ENCODE measurements around the gene MYLK. TPM values are rescaled to one million over a fixed set of nuclear protein-coding genes. Genes with fewer than 3 reads are reported as not detected.
A peak's percentile ranks its signal among the peaks of the same experiment; 100 is the strongest.

The MYLK gene
- total and polyA plus RNA-seq, 4 donors, result 17.0 to 47.7 (median 31.1) TPM

- H3K9me3 ChIP-seq (ENCODE audit: control insufficient read depth, insufficient read depth, low read length), result no peaks in the 10 kb centered on the region
- H3K4me1 ChIP-seq (ENCODE audit: control insufficient read depth, insufficient read depth, low read length), result peaks cover 6% of the 10 kb centered on the region
- H3K36me3 ChIP-seq (ENCODE audit: control insufficient read depth, insufficient read depth, low read length), result no peaks in the 10 kb centered on the region
- no peak overlapping the region for H3K4me3 ChIP-seq (ENCODE audit: low read depth, low read length)
- H3K27ac ChIP-seq (ENCODE audit: low read depth, low read length), result no peak overlapping the region
- peak in 5 of 6 donors; percentile 20 to 81 (median 26) for DNase-seq (ENCODE audit: low read depth in 4 of 6, low spot score in 6 of 6)
- H3K27me3 ChIP-seq (ENCODE audit: control insufficient read depth, insufficient read depth, low read length), result no peaks in the 10 kb centered on the region
- WGBS (ENCODE audit: insufficient coverage), result 19% methylated on average over 4 of the region's 7 CpGs
These were observed 110.3 kb downstream of the MYLK start for GRCh38 chr3:123773681-123774431.

- WGBS (ENCODE audit: insufficient coverage), result 87% methylated on average over 3 of the region's 3 CpGs
- no peak overlapping the region for H3K27ac ChIP-seq (ENCODE audit: low read depth, low read length)
- H3K4me3 ChIP-seq (ENCODE audit: low read depth, low read length), result no peak overlapping the region
- H3K36me3 ChIP-seq (ENCODE audit: control insufficient read depth, insufficient read depth, low read length), result no peaks in the 10 kb centered on the region
- H3K27me3 ChIP-seq (ENCODE audit: control insufficient read depth, insufficient read depth, low read length), result no peaks in the 10 kb centered on the region
- no peaks in the 10 kb centered on the region for H3K9me3 ChIP-seq (ENCODE audit: control insufficient read depth, insufficient read depth, low read length)
- DNase-seq (ENCODE audit: low read depth in 4 of 6, low spot score in 6 of 6), result no peak
- H3K4me1 ChIP-seq (ENCODE audit: control insufficient read depth, insufficient read depth, low read length), result peaks cover 4% of the 10 kb centered on the region
These were observed 114.8 kb downstream of the MYLK start for GRCh38 chr3:123769356-123769743.

GRCh38 chr3:123768480-123769355, 115.4 kb downstream of the MYLK start:
- no peak for DNase-seq (ENCODE audit: low read depth in 4 of 6, low spot score in 6 of 6)
- WGBS (ENCODE audit: insufficient coverage), result 77% methylated on average over 4 of the region's 8 CpGs

GRCh38 chr3:123767564-123768292, 116.4 kb downstream of the MYLK start:
- Histone ChIP-seq H3K4me1 (ENCODE audit: control insufficient read depth, insufficient read depth, low read length) (no peaks in the 10 kb centered on the region), H3K36me3 (ENCODE audit: control insufficient read depth, insufficient read depth, low read length) (no peaks in the 10 kb centered on the region), H3K27ac (ENCODE audit: low read depth, low read length) (no peak overlapping the region), H3K4me3 (ENCODE audit: low read depth, low read length) (no peak overlapping the region), H3K27me3 (ENCODE audit: control insufficient read depth, insufficient read depth, low read length) (no peaks in the 10 kb centered on the region), H3K9me3 (ENCODE audit: control insufficient read depth, insufficient read depth, low read length) (no peaks in the 10 kb centered on the region)
- 96% methylated on average over 6 of the region's 6 CpGs for WGBS (ENCODE audit: insufficient coverage)
- DNase-seq (ENCODE audit: low read depth in 4 of 6, low spot score in 6 of 6), result no peak

More at GRCh38 chr3:123768480-123769355, 115.4 kb downstream of the MYLK start:
- H3K4me1 ChIP-seq (ENCODE audit: control insufficient read depth, insufficient read depth, low read length), result peaks cover 1% of the 10 kb centered on the region
- no peaks in the 10 kb centered on the region for H3K9me3 ChIP-seq (ENCODE audit: control insufficient read depth, insufficient read depth, low read length)
- H3K36me3 ChIP-seq (ENCODE audit: control insufficient read depth, insufficient read depth, low read length), result no peaks in the 10 kb centered on the region
- H3K27ac ChIP-seq (ENCODE audit: low read depth, low read length), result no peak overlapping the region
- no peaks in the 10 kb centered on the region for H3K27me3 ChIP-seq (ENCODE audit: control insufficient read depth, insufficient read depth, low read length)
- H3K4me3 ChIP-seq (ENCODE audit: low read depth, low read length), result no peak overlapping the region

GRCh38 chr3:123767009-123767372, 117.1 kb downstream of the MYLK start:
- no peak for DNase-seq (ENCODE audit: low read depth in 4 of 6, low spot score in 6 of 6)
- H3K27ac ChIP-seq (ENCODE audit: low read depth, low read length), result no peak overlapping the region
- H3K4me3 ChIP-seq (ENCODE audit: low read depth, low read length), result no peak overlapping the region
- H3K9me3 ChIP-seq (ENCODE audit: control insufficient read depth, insufficient read depth, low read length), result no peaks in the 10 kb centered on the region
- H3K27me3 ChIP-seq (ENCODE audit: control insufficient read depth, insufficient read depth, low read length), result no peaks in the 10 kb centered on the region
- WGBS (ENCODE audit: insufficient coverage), result 90% methylated on average over 4 of the region's 7 CpGs
- H3K4me1 ChIP-seq (ENCODE audit: control insufficient read depth, insufficient read depth, low read length), result no peaks in the 10 kb centered on the region
- H3K36me3 ChIP-seq (ENCODE audit: control insufficient read depth, insufficient read depth, low read length), result no peaks in the 10 kb centered on the region

- H3K27ac ChIP-seq (ENCODE audit: low read depth, low read length), result no peak overlapping the region
- H3K27me3 ChIP-seq (ENCODE audit: control insufficient read depth, insufficient read depth, low read length), result no peaks in the 10 kb centered on the region
- no peaks in the 10 kb centered on the region for H3K36me3 ChIP-seq (ENCODE audit: control insufficient read depth, insufficient read depth, low read length)
- H3K4me1 ChIP-seq (ENCODE audit: control insufficient read depth, insufficient read depth, low read length), result no peaks in the 10 kb centered on the region
- no peak for DNase-seq (ENCODE audit: low read depth in 4 of 6, low spot score in 6 of 6)
- 80% methylated on average over 10 of the region's 13 CpGs for WGBS (ENCODE audit: insufficient coverage)
- no peak overlapping the region for H3K4me3 ChIP-seq (ENCODE audit: low read depth, low read length)
- no peaks in the 10 kb centered on the region for H3K9me3 ChIP-seq (ENCODE audit: control insufficient read depth, insufficient read depth, low read length)
These were observed 117.7 kb downstream of the MYLK start for GRCh38 chr3:123766193-123767008.

GRCh38 chr3:123765475-123766128, 118.5 kb downstream of the MYLK start:
- Histone ChIP-seq H3K27ac (ENCODE audit: low read depth, low read length) (no peak overlapping the region), H3K4me3 (ENCODE audit: low read depth, low read length) (no peak overlapping the region), H3K36me3 (ENCODE audit: control insufficient read depth, insufficient read depth, low read length) (no peaks in the 10 kb centered on the region), H3K4me1 (ENCODE audit: control insufficient read depth, insufficient read depth, low read length) (no peaks in the 10 kb centered on the region), H3K27me3 (ENCODE audit: control insufficient read depth, insufficient read depth, low read length) (no peaks in the 10 kb centered on the region), H3K9me3 (ENCODE audit: control insufficient read depth, insufficient read depth, low read length) (no peaks in the 10 kb centered on the region)
- WGBS (ENCODE audit: insufficient coverage), result no CpG with 5 or more reads among the region's 4 CpGs
- no peak for DNase-seq (ENCODE audit: low read depth in 4 of 6, low spot score in 6 of 6)

GRCh38 chr3:123764647-123765046, 119.5 kb downstream of the MYLK start:
- WGBS (ENCODE audit: insufficient coverage), result over 99% methylated on average over 6 of the region's 8 CpGs
- Histone ChIP-seq H3K27me3 (ENCODE audit: control insufficient read depth, insufficient read depth, low read length) (no peaks in the 10 kb centered on the region), H3K4me1 (ENCODE audit: control insufficient read depth, insufficient read depth, low read length) (no peaks in the 10 kb centered on the region), H3K4me3 (ENCODE audit: low read depth, low read length) (no peak overlapping the region), H3K36me3 (ENCODE audit: control insufficient read depth, insufficient read depth, low read length) (no peaks in the 10 kb centered on the region), H3K27ac (ENCODE audit: low read depth, low read length) (no peak overlapping the region), H3K9me3 (ENCODE audit: control insufficient read depth, insufficient read depth, low read length) (no peaks in the 10 kb centered on the region)
- DNase-seq (ENCODE audit: low read depth in 4 of 6, low spot score in 6 of 6), result no peak

Measured in spinal cord (tissue), 10 donors.